Measurements from ENCODE around the gene NELFB.
A peak's percentile ranks its signal among the peaks of the same experiment; 100 is the strongest.

The NELFB gene
- 38.0 to 50.7 (median 47.4) reads per million in 3 donors for total RNA-seq

DNA sequence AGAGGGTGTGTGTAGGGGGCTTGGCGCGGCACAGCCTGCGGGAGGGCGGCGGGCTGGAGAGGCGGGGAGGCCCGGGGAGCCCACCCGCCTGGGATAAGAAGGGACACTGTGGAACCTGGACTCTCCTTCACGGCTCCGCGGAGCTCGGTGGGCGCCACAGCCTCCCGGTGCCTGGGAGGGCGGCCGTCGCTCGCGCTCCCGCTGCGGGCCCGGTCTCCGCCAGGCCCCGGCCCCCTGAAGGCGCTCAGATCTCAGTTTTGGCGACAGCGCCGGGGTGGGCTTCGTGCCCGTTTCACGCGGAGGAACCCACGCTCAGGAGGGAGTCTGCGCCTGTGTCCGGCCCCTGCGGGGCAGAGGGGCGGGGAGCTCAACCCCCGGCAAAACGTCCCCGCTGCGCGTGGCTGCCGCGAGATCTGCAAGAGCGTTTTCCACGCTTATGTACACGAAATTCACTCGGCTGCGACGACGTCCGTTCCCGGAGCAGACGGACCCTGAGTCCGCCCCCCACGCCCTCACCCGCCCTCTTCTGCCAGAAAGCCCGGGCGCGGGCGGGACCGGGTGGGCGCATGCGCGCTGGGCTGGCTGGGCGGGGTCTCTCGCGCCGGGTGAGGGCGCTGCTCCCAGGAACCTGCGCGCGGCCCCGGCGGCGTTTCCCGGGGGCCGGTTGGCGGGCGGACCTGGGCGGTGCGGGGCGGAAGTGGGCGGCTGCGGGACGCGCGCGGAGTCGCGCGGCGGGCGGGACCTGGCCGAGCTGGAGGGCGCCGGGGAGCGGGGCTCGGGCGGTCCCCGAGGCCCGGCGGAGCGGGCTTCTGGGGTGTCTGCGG lies at the start of gene NELFB:
NELFB (plus strand) TSS at position 704 of the 824 bp plus-strand sequence.
- Histone ChIP-seq H3K9me3 (ENCODE audit: control insufficient read depth, low read length) (no peaks in the 10 kb centered on the region), H3K4me1 (ENCODE audit: control insufficient read depth, insufficient read depth, low read length, poor library complexity, severe bottlenecking) (peaks cover 21% of the 10 kb centered on the region), H3K4me3 (ENCODE audit: insufficient read depth, low read depth, low read length, poor library complexity, severe bottlenecking) (peak within 1 kb of the TSS; percentile 85), H3K27me3 (replicated peaks; ENCODE audit: control insufficient read depth, insufficient read depth, low read length, poor library complexity, severe bottlenecking) (no peaks in the 10 kb centered on the region), H3K36me3 (ENCODE audit: control insufficient read depth, insufficient read depth, low read length) (peaks cover 12% of the 10 kb centered on the region), H3K27ac (ENCODE audit: insufficient read depth, low read length, poor library complexity, severe bottlenecking) (peak within 1 kb of the TSS; percentile 69)
- DNase-seq, result peak; percentile 90 to 94 (median 93)

DNA sequence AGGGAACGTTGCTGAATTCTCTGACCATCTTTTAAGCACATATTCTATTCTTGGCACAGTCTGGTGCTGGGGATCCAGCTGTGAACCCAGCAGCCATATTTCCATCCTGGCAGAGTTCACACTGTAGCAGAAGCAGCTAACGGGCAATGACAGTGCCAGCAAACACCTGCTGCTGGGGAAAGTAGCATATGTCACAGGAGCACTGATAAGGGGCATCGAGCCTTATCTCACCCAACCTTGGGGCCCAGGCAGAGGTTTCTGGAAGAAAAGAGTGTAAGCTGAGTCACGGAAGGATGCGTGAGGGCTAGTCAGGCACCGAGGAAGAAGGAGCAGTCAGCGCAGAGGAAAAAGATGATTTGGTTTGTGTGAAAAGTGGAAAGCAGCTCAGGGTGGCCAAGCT lies 48.5 kb upstream of the NELFB start:
- DNase-seq, result no peak
- H3K36me3 ChIP-seq (ENCODE audit: control insufficient read depth, insufficient read depth, low read length), result peaks cover 3% of the 10 kb centered on the region
- no peaks in the 10 kb centered on the region for H3K9me3 ChIP-seq (ENCODE audit: control insufficient read depth, low read length)
- H3K4me3 ChIP-seq (ENCODE audit: insufficient read depth, low read depth, low read length, poor library complexity, severe bottlenecking), result peak overlapping the region; percentile 77
- H3K27ac ChIP-seq (ENCODE audit: insufficient read depth, low read length, poor library complexity, severe bottlenecking), result no peak overlapping the region
- peaks cover 24% of the 10 kb centered on the region for H3K4me1 ChIP-seq (ENCODE audit: control insufficient read depth, insufficient read depth, low read length, poor library complexity, severe bottlenecking)
- no peaks in the 10 kb centered on the region for H3K27me3 ChIP-seq (replicated peaks; ENCODE audit: control insufficient read depth, insufficient read depth, low read length, poor library complexity, severe bottlenecking)

DNA sequence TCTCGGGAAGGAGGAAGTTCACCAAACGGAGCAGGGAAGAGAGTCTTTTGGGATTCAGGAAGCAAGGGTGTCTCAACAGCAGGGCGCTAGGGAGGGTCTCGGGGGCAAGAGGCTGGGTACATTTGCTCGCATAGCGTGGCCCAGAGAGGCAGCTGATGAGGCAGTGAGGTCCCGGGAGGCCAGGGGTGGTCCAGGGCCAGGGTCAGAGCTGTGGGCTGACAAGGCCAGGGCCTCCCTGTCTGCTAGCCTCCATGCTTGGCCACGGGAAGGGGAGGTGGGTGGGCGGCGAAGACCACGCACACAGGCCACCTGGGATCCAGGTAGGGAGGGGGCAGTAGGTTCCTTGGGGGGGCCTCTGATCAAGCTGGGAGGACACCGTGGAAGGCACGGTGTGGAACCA lies 43.6 kb upstream of the NELFB start:
- Histone ChIP-seq H3K27me3 (replicated peaks; ENCODE audit: control insufficient read depth, insufficient read depth, low read length, poor library complexity, severe bottlenecking) (no peaks in the 10 kb centered on the region), H3K4me1 (ENCODE audit: control insufficient read depth, insufficient read depth, low read length, poor library complexity, severe bottlenecking) (peaks cover 3% of the 10 kb centered on the region), H3K9me3 (ENCODE audit: control insufficient read depth, low read length) (no peaks in the 10 kb centered on the region), H3K4me3 (ENCODE audit: insufficient read depth, low read depth, low read length, poor library complexity, severe bottlenecking) (no peak overlapping the region), H3K27ac (ENCODE audit: insufficient read depth, low read length, poor library complexity, severe bottlenecking) (no peak overlapping the region), H3K36me3 (ENCODE audit: control insufficient read depth, insufficient read depth, low read length) (peaks cover 3% of the 10 kb centered on the region)
- no peak for DNase-seq

DNA sequence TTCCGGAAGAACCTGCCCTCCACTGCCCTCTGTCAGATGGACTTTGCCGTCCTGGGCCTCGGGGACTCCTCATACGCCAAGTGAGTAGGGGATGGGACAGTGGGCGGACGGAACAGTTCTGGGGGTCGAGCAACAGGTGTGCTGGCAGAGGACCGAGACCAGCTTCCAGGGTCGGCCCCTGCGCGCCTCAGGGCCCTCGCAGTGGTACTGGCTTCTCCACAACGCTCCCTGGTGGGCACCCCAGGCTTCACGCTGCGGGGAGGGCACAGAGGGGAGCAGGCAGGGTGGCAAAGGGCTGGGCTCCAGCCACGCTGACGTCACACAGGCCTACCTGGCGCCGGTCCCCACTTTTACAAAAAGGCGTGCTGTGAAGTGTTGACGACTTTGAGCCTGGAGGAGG lies 42.6 kb upstream of the NELFB start:
- no peaks in the 10 kb centered on the region for H3K9me3 ChIP-seq (ENCODE audit: control insufficient read depth, low read length)
- no peaks in the 10 kb centered on the region for H3K27me3 ChIP-seq (replicated peaks; ENCODE audit: control insufficient read depth, insufficient read depth, low read length, poor library complexity, severe bottlenecking)
- no peak for DNase-seq
- H3K4me3 ChIP-seq (ENCODE audit: insufficient read depth, low read depth, low read length, poor library complexity, severe bottlenecking), result no peak overlapping the region
- peaks cover 1% of the 10 kb centered on the region for H3K4me1 ChIP-seq (ENCODE audit: control insufficient read depth, insufficient read depth, low read length, poor library complexity, severe bottlenecking)
- H3K36me3 ChIP-seq (ENCODE audit: control insufficient read depth, insufficient read depth, low read length), result peaks cover 3% of the 10 kb centered on the region
- no peak overlapping the region for H3K27ac ChIP-seq (ENCODE audit: insufficient read depth, low read length, poor library complexity, severe bottlenecking)

GRCh38 chr9:137213160-137214060 lies 41.7 kb upstream of the NELFB start:
- no peak for DNase-seq
- no peak overlapping the region for H3K4me3 ChIP-seq (ENCODE audit: insufficient read depth, low read depth, low read length, poor library complexity, severe bottlenecking)
- H3K27ac ChIP-seq (ENCODE audit: insufficient read depth, low read length, poor library complexity, severe bottlenecking), result no peak overlapping the region
- no peaks in the 10 kb centered on the region for H3K9me3 ChIP-seq (ENCODE audit: control insufficient read depth, low read length)
- peaks cover 3% of the 10 kb centered on the region for H3K36me3 ChIP-seq (ENCODE audit: control insufficient read depth, insufficient read depth, low read length)
- no peaks in the 10 kb centered on the region for H3K27me3 ChIP-seq (replicated peaks; ENCODE audit: control insufficient read depth, insufficient read depth, low read length, poor library complexity, severe bottlenecking)
- peaks cover 3% of the 10 kb centered on the region for H3K4me1 ChIP-seq (ENCODE audit: control insufficient read depth, insufficient read depth, low read length, poor library complexity, severe bottlenecking)

DNA sequence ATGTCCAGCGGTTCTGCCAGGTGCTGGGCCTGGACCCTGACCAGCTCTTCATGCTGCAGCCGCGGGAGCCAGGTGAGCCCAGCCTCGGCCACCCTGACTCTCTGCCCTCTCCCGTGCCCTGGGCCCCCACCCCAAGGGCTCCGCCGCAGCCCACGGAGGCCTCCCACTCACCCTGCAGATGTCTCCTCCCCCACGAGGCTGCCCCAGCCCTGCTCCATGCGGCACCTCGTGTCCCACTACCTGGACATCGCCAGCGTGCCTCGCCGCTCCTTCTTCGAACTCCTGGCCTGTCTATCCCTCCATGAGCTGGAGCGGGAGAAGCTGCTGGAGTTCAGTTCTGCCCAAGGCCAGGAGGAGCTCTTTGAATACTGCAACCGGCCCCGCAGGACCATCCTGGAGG lies 40.5 kb upstream of the NELFB start:
- Histone ChIP-seq H3K27me3 (replicated peaks; ENCODE audit: control insufficient read depth, insufficient read depth, low read length, poor library complexity, severe bottlenecking) (no peaks in the 10 kb centered on the region), H3K9me3 (ENCODE audit: control insufficient read depth, low read length) (no peaks in the 10 kb centered on the region), H3K27ac (ENCODE audit: insufficient read depth, low read length, poor library complexity, severe bottlenecking) (no peak overlapping the region), H3K36me3 (ENCODE audit: control insufficient read depth, insufficient read depth, low read length) (no peaks in the 10 kb centered on the region), H3K4me1 (ENCODE audit: control insufficient read depth, insufficient read depth, low read length, poor library complexity, severe bottlenecking) (peaks cover 3% of the 10 kb centered on the region), H3K4me3 (ENCODE audit: insufficient read depth, low read depth, low read length, poor library complexity, severe bottlenecking) (no peak overlapping the region)
- no peak for DNase-seq

DNA sequence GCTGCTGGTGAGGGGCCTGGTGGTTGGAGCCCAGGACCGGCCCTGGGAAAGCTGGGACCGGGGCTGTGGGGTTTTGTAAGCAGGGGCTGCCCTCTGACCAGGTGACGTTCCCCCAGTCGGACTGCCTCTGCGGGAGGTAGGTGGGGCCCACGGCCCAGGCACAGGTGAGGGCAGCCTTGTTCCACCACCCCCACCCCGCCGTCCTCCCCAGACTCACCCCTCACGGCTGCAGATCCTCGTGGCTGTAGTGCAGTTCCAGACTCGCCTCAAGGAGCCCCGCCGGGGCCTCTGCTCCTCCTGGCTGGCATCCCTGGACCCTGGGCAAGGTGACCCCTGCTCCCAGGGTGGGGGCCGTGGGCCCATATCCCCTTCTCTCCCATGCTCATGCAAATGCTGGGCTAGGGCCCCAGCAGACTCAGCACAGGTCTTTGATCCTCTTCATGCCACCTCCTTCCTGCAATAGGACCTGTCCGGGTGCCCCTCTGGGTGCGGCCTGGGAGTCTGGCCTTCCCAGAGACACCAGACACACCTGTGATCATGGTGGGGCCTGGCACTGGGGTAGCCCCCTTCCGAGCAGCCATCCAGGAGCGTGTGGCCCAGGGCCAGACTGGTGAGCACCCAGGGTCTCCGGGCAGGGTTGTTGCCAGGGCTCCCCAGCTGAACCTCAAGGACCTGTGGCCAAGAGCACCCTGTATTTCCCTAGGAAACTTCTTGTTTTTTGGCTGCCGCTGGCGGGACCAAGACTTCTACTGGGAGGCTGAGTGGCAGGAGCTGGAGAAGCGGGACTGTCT lies 39.7 kb upstream of the NELFB start:
- no peaks in the 10 kb centered on the region for H3K27me3 ChIP-seq (replicated peaks; ENCODE audit: control insufficient read depth, insufficient read depth, low read length, poor library complexity, severe bottlenecking)
- H3K9me3 ChIP-seq (ENCODE audit: control insufficient read depth, low read length), result no peaks in the 10 kb centered on the region
- DNase-seq, result no peak
- no peak overlapping the region for H3K4me3 ChIP-seq (ENCODE audit: insufficient read depth, low read depth, low read length, poor library complexity, severe bottlenecking)
- H3K36me3 ChIP-seq (ENCODE audit: control insufficient read depth, insufficient read depth, low read length), result no peaks in the 10 kb centered on the region
- H3K4me1 ChIP-seq (ENCODE audit: control insufficient read depth, insufficient read depth, low read length, poor library complexity, severe bottlenecking), result peaks cover 3% of the 10 kb centered on the region
- no peak overlapping the region for H3K27ac ChIP-seq (ENCODE audit: insufficient read depth, low read length, poor library complexity, severe bottlenecking)

DNA sequence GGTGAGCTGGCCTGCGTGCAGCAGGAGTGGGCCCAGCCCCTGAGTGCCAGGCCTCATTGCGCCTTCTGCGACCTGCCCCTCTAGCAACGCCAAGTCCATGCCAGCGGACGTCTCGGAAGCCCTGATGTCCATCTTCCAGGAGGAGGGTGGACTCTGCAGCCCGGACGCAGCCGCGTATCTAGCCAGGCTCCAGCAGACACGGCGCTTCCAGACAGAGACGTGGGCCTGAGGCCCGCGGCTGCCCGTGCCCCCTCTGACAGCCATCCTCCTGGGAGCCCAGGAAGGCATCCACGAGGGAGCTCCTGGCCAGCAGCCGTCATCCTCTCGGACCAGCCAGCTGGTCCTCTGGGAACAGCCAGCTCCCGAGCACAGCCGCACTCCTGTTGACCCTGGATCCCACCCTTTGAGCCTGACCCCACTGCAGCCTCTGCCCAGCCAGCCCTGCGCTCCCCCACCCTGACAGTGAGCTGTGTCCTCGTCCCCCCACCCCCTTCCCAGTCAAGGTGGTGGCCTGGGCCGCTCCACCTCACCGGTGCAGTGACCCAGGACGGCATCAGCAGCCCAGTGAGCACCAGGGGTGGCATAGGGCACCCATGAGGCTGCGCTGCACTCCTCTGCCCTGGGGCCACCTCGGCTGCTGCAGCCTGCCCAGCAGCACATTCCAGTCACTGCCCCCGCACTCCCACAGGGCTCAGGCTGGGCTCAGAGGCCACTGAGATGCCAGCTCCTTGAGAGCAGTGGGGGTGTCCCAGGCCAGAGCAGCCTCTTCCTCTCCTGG lies 38.8 kb upstream of the NELFB start:
- H3K9me3 ChIP-seq (ENCODE audit: control insufficient read depth, low read length), result no peaks in the 10 kb centered on the region
- no peak overlapping the region for H3K27ac ChIP-seq (ENCODE audit: insufficient read depth, low read length, poor library complexity, severe bottlenecking)
- no peak overlapping the region for H3K4me3 ChIP-seq (ENCODE audit: insufficient read depth, low read depth, low read length, poor library complexity, severe bottlenecking)
- H3K27me3 ChIP-seq (replicated peaks; ENCODE audit: control insufficient read depth, insufficient read depth, low read length, poor library complexity, severe bottlenecking), result no peaks in the 10 kb centered on the region
- no peak for DNase-seq
- H3K4me1 ChIP-seq (ENCODE audit: control insufficient read depth, insufficient read depth, low read length, poor library complexity, severe bottlenecking), result peaks cover 3% of the 10 kb centered on the region
- no peaks in the 10 kb centered on the region for H3K36me3 ChIP-seq (ENCODE audit: control insufficient read depth, insufficient read depth, low read length)

All from effector memory CD4-positive, alpha-beta T cell (primary cell).